IPS-11a (cell line): ENCODE measurements around the gene ALDH1A1.
"Not testable (repeated sequence)": the region's sequence is repeated elsewhere in the genome, so short reads cannot be mapped to it uniquely, and the experiment has no call there.

Experiments
- H3K4me3 ChIP-seq: one replicate; pipeline ENCODE4 v1.5.1; 2013; ENCODE audit warnings: low read depth, low read length, control low read depth

The ALDH1A1 gene

GRCh38 chr9:72863456-72864094 is 89.3 kb downstream of the ALDH1A1 start:
- H3K4me3 ChIP-seq: no peak overlapping the region

GRCh38 chr9:72862788-72863187 is 90.1 kb downstream of the ALDH1A1 start:
- not testable (repeated sequence) for H3K4me3 ChIP-seq

GRCh38 chr9:72858089-72858912 is 94.6 kb downstream of the ALDH1A1 start:
- no peak overlapping the region for H3K4me3 ChIP-seq

- H3K4me3 ChIP-seq: no peak overlapping the region
These were observed 95.2 kb downstream of the ALDH1A1 start for GRCh38 chr9:72857624-72857996.

DNA sequence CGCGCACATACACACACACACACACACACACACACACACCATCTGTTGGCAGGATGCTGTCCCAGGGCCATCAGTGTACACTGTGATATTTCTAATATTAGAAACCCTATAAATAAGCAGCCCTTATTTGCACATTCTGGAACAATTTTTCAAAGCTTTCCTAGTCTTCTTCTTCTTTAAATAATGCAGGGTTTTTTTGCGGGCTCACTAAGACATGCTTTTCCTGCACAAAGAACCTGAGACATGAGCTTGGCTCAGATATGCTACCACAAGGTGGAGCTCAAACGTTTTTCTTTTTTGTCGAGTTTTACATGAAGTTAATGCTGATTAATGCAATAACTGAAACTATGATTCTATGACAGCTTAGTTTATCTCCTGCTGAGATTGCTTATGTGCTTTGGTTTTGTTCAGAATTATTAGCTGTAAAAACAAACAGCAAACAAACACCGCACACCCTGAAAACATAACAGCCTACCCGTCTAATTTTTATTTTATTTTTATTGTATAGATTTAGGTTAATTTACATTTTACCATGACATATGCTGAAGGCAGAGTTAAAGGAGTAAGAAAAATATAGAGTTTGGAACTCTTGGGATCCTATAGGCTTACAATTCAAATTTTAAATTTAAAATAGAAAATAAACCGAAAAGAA is 95.8 kb downstream of the ALDH1A1 start:
- H3K4me3 ChIP-seq: no peak overlapping the region

GRCh38 chr9:72855890-72856523 is 96.8 kb downstream of the ALDH1A1 start:
- no peak overlapping the region for H3K4me3 ChIP-seq

GRCh38 chr9:72855321-72855720 is 97.5 kb downstream of the ALDH1A1 start:
- no peak overlapping the region for H3K4me3 ChIP-seq
